CD4-positive, alpha-beta T cell treated with Interleukin-6 for 4 hours (primary cell): ENCODE results near the gene RITA1.

Experiments
- DNase-seq: peaks from one replicate; pipeline ENCODE4 v3.0.0-alpha.2; 2020; ENCODE audit warnings: mixed read lengths

The RITA1 gene

DNA sequence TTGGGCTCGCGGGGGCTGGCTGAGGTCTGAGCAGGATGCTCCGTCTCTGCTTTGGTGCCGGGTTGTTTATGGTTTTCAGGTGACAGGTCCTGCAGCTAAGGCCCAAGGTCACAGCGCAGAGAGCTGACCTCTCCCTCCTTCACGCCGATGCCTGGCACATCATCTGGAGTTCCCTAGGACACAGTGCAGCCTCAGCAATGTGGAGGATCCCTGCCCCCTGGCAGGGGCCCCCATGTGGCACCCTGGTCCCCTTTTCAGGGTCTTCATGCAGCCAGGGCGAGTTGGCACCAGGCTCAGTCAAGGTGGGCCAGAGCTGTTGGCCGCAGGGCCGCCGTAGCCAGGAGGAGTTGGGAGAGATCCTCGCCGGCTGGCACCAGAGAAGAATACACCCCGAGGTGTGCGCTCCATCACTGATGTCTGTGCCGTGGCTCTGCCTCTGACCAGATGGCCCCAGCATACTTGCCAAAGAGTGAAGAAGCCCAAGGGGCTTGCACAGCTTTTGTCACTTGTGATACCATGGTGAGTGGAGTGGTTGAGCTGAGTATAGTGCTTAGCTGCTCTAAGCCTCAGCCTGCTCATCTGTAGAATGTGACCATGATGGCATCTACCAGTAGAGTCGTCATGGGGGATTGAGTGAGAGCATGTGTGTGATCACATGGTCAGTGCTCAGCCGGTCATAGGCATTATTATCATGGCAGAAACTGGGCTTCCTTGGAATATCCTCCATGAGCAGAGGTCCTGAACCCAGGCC, 46.7 kb downstream of the RITA1 start:
- no peak for DNase-seq

- DNase-seq = peak; percentile 81
Measured at GRCh38 chr12:113232840-113233585, 47.5 kb downstream of the RITA1 start.

DNA sequence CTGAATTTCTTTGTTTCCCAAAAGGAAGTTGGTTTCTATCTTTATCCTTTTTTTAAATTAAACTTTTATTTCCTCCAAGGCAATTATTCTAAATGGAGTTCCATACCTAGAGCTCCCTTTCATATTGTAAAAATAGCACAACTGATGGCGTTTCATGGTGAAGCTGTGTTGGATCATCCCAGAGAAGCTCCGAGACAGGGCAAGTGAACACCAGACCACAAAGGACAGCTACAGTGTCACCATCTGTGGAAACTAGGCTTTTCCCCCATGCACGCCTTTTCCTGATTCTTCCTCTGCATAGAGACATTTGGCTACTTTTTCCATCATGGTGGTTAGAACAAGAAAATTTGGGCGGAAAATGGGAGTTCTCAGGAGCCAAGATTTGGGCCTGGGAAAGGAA, 48.4 kb downstream of the RITA1 start:
- no peak for DNase-seq

- no peak for DNase-seq
Measured at GRCh38 chr12:113234483-113234882, 49.0 kb downstream of the RITA1 start.

DNA sequence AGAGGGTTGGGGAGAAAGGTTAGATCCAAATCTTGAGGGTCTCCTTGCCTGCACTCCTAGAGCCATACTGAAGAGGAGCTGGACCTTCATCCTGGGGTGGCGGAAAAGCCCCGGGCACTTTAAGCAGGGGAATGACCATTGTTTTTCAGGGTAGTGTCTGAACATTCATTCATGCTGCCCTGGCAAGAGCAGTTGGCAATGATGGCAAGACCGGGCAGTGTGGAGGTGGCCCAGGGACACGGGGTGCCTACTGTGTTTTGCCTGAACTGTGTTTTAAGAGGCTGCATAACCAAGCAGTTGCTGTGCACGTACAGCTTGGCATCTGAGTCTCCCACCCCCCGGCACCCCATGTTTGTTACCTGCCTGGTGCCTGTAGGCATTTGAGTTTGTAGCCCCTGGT, 50.5 kb downstream of the RITA1 start:
- DNase-seq = no peak

DNA sequence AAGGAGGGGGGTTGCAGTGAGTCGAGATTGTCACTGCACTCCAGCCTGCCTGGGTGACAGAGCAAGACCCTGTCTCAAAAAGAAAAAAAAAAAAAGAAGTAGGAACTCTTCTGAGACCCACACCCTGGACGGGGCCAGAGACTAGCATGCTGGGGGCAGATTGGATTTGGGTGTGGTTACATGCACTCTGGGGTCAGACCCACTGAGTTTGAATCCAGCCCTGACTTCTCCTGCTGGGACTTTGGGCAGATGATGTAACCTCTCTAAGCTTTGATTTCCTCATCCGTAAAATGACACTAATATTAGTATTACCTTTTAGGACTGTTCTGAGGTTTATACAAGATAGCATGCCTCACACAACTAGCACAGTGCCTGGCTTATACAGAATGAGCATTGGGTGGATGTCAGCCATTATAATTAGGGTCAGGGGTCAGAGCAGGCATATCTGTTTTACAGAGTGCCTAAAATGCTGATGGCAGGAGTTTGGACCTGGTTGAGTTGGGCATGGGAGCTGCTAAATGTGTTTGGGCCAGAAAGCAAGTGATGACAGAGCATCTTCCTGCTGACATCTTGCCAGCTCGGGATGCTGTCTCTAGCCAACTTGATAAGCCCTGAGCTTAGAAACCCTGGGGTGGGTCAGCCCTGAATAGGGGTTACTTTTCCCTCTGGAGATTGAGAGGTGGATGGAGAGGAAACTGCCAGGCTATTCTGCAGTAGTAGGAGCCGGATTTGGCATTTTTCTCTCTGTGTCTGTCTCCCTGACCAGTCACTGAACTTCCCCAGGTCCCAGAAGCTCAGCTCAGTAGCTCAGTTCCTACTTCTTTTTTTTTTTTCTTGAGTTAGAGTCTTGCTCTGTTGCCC, 51.2 kb downstream of the RITA1 start:
- DNase-seq = no peak

DNA sequence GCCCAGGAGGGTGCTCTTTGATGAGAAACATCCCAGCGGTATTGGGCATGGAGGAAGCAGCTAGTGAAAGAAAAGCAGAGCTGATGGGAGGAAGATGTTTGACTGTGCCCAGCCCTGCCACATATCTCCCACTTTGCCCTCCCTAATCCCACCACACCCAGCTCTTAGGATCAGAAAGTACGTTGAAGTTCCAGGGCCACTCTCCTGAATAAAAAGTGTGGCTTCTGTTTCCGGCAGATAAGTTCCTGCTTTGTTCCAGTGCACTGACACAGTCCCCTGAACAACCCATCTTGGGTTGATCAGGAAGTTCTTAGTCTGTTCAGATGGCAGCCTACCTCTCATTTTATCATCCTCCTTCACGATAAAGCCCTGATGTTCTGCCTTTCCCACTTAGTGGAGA, 52.2 kb downstream of the RITA1 start:
- DNase-seq = no peak

- no peak for DNase-seq
Measured at GRCh38 chr12:113238309-113238708, 52.8 kb downstream of the RITA1 start.

DNA sequence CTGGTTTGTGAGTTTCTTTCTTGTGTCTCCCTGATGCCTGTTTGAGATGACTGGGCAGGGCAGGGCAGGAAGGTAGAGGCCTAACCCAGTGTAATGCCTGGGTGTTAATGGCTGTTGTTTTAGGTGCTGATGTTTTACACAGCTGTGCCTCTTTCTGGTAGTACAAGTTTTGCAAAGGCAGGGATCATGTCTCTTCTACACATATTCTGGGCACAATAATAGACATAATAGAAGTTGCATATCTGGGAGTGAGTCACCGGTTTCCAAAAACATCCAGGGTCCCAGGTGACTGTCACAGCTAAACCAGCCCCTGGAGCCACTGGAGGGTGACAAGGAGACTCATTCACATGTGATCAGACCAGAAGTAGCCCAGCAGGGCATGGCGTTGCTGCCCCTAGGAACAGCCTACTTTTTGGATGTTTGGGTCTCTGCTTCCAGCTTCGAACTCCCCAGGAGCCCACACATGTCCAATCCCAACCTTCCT, 53.8 kb downstream of the RITA1 start:
- no peak for DNase-seq

DNA sequence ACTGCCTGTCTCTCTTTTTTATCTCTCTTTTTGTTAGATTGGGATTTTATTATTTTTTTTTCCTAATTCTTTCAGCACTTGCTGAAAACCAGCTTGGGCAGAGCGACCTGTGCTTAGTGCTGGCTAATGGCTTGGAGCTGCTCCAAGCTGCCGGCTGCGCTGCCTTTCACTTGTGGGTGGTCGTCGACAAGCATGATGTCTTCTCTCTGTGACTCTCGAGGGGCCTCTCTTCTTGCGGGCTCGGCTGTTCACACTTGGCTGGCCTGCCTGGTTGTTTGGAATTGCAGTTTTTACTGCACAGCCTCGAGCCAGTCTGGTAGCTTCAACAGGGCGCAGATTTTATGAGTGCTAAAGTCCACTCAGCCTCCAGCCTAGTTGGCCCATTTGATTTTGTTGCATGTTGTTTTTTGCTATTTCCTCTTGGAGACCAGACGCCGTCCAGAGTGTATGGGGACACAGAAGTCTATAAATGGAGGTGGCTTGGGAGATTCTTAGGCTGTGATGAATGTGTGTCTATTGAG, 54.4 kb downstream of the RITA1 start:
- no peak for DNase-seq

- DNase-seq = no peak
Measured at GRCh38 chr12:113240395-113240794, 54.9 kb downstream of the RITA1 start.

DNA sequence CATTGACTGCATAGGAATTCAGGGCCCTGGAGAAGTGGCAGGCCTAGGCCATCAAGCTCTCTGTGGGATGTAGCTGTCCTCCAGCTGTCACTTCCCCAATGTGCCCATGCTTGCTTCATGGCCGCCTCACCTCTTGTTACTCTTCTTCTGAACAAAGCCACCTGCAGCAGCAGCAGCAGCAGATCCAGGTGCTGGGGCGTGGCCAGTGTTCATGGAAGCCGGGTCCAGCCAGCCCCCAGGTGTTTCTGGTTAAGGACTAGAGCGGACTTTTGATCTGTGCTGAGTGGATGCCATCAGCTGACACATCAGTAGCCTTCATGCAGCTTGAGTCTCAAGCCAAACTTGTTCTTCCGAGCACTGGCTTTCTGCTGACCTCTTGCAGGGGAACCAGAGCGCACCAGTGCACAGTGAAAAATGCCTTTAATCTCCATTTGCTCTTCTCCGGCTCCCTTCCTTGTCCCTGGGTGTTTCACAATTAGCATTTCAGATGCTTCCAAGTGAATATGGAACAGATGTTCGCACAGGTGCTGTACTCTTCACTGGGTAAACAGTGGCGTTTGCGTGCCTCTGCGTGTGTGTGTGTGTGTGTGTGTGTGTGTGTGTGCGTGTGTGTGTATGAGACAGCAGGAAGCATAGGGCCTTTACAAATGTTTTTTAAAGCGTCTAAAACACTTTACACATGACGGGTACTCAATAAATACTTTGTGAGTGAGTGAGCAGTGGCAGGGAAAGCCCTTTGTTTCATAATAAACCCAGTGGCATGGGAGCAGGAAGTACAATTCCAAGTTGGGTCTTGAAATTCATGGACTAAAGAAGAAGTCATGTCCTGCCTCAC, 55.9 kb downstream of the RITA1 start:
- no peak for DNase-seq
